Uterus (tissue), 4 donors: ENCODE measurements around the gene KRT15. TPM values are rescaled to one million over a fixed set of nuclear protein-coding genes. Genes with fewer than 3 reads are reported as not detected.

Source experiments
- DNase-seq, 2 donors: peaks; one replicate each; pipeline ENCODE4 v3.0.0-alpha.2; 2019 to 2020
- H3K27ac ChIP-seq, 2 donors: fragments of 200-600 bp; sonication (generic); 1 replicate in 1 of 2; 2 replicates in 1 of 2; pipeline ENCODE4 v1.5.1; 2016 to 2018
- H3K27me3 ChIP-seq, 2 donors: fragments of 200-600 bp; sonication (generic); one replicate each; pipeline ENCODE4 v1.5.1; 2018 to 2019; ENCODE audit warnings: control low read depth in 1 of 2
- H3K36me3 ChIP-seq, 2 donors: fragments of 200-600 bp; sonication (generic); one replicate each; pipeline ENCODE4 v1.5.1; 2019; ENCODE audit warnings: control low read depth in 1 of 2
- H3K4me1 ChIP-seq, 2 donors: fragments of 200-600 bp; sonication (generic); one replicate each; pipeline ENCODE4 v1.5.1; 2018 to 2019; ENCODE audit warnings: control low read depth in 1 of 2
- H3K4me3 ChIP-seq, 2 donors: fragments of 200-600 bp; sonication (generic); 1 replicate in 1 of 2; 2 replicates in 1 of 2; pipeline ENCODE4 v1.5.1; 2018 to 2019; ENCODE audit warnings: mild to moderate bottlenecking in 1 of 2
- H3K9me3 ChIP-seq, 2 donors: fragments of 200-600 bp; sonication (generic); one replicate each; pipeline ENCODE4 v1.5.1; 2019; ENCODE audit warnings: control low read depth in 1 of 2
- CTCF ChIP-seq, 4 experiments: fragments of 200-600 bp in 2 of 4; fragments of 450-650 bp in 2 of 4; sonication (generic) in 2 of 4; IDR thresholded peaks; one replicate each; pipeline ENCODE4 v1.5.1; 2016 to 2019; ENCODE audit warnings: antibody characterized with exemption in 4 of 4, mild to moderate bottlenecking in 2 of 4, moderate library complexity in 1 of 4
- POLR2A ChIP-seq, 2 donors: fragments of 450-650 bp; IDR thresholded peaks; one replicate each; pipeline ENCODE4 v1.6.1; 2016; ENCODE audit warnings: antibody characterized with exemption in 2 of 2, mild to moderate bottlenecking in 1 of 2, moderate library complexity in 1 of 2
- intact Hi-C: fragments of 100-400 bp; cut with DNase I; formaldehyde crosslinking; loops from one replicate; pipeline ENCODE4 v1.15.1; 2023; ENCODE audit warnings: low total_unique reads
- total RNA-seq, 4 donors: library from RNA; depleted of rRNA in 3 of 4; stranded (reverse); fragments of >200 nt in 3 of 4; gene quantifications; one replicate each; pipeline versions ENCODE4 v1.1.0 to v1.2.4, GENCODE V29; 2014 to 2023
- donor health status: DM: yes; HTN: yes; CAD: no.

KRT15 gene
- total RNA-seq, 4 donors from 2014 or later, result 0.41 to 11.5 (median 1.6) TPM; not detected in 1

- no peaks in the 10 kb centered on the region for H3K4me1 ChIP-seq
- H3K27ac ChIP-seq, result no peak overlapping the region
- H3K36me3 ChIP-seq, result no peaks in the 10 kb centered on the region
- H3K4me3 ChIP-seq, result no peak overlapping the region
- DNase-seq, result no peak
- no peaks in the 10 kb centered on the region for H3K9me3 ChIP-seq
- intact Hi-C loops, result no loop called here
- H3K27me3 ChIP-seq, result no peaks in the 10 kb centered on the region
- TF ChIP-seq POLR2A (IDR thresholded peaks at IDR 0.05) (no peak), CTCF (IDR thresholded peaks at IDR 0.05) (no peak)
Observed at GRCh38 chr17:41510251-41511065, 8.2 kb downstream of the KRT15 start.

- intact Hi-C loops, result no loop called here
- no peak overlapping the region for H3K27ac ChIP-seq
- TF ChIP-seq POLR2A (IDR thresholded peaks at IDR 0.05), result no peak
- TF ChIP-seq CTCF (IDR thresholded peaks at IDR 0.05), result no peak
- no peak for DNase-seq
- no peaks in the 10 kb centered on the region for H3K36me3 ChIP-seq
- no peak overlapping the region for H3K4me3 ChIP-seq
- no peaks in the 10 kb centered on the region for H3K27me3 ChIP-seq
- H3K9me3 ChIP-seq, result no peaks in the 10 kb centered on the region
- peaks cover 0 to 16% of the 10 kb centered on the region in 2 donors for H3K4me1 ChIP-seq
Observed at GRCh38 chr17:41507315-41507880, 11.3 kb downstream of the KRT15 start.

- TF ChIP-seq POLR2A (IDR thresholded peaks at IDR 0.05) (no peak), CTCF (IDR thresholded peaks at IDR 0.05) (no peak)
- intact Hi-C loops, result no loop called here
- Histone ChIP-seq H3K36me3 (no peaks in the 10 kb centered on the region), H3K4me1 (peaks cover 0 to 16% of the 10 kb centered on the region in 2 donors), H3K4me3 (no peak overlapping the region), H3K9me3 (no peaks in the 10 kb centered on the region), H3K27me3 (no peaks in the 10 kb centered on the region), H3K27ac (no peak overlapping the region)
- no peak for DNase-seq
Observed at GRCh38 chr17:41505809-41506767, 12.6 kb downstream of the KRT15 start.

GRCh38 chr17:41505007-41505808 is 13.5 kb downstream of the KRT15 start, which contains the start of gene KRT13:
TSS of gene KRT13 (minus strand) at chr17:41505612. CDS start at chr17:41505550, 62 bp downstream.
- peak within 1 kb of the TSS; percentile 56 to 68 for H3K27ac ChIP-seq
- intact Hi-C loops, result no loop called here
- peaks cover 0 to 16% of the 10 kb centered on the region in 2 donors for H3K4me1 ChIP-seq
- no peak for DNase-seq
- H3K36me3 ChIP-seq, result no peaks in the 10 kb centered on the region
- TF ChIP-seq CTCF (IDR thresholded peaks at IDR 0.05), result no peak
- no peak for TF ChIP-seq POLR2A (IDR thresholded peaks at IDR 0.05)
- H3K27me3 ChIP-seq, result no peaks in the 10 kb centered on the region
- H3K4me3 ChIP-seq, result no peak within 1 kb of the TSS
- H3K9me3 ChIP-seq, result no peaks in the 10 kb centered on the region
